Colonic mucosa (tissue), 4 donors: ENCODE measurements around the gene UBALD1. TPM values are rescaled to one million over a fixed set of nuclear protein-coding genes. Genes with fewer than 3 reads are reported as not detected.

ENCODE experiments used
- DNase-seq: peaks from one replicate; pipeline ENCODE4 v3.0.0-alpha.2; 2020
- H3K27ac ChIP-seq: fragments of 200-600 bp; one replicate; pipeline ENCODE4 v1.8.0; 2021
- H3K27me3 ChIP-seq: fragments of 200-600 bp; one replicate; pipeline ENCODE4 v1.8.0; 2021
- H3K36me3 ChIP-seq: fragments of 200-600 bp; one replicate; pipeline ENCODE4 v1.8.0; 2021
- H3K4me1 ChIP-seq: fragments of 200-600 bp; one replicate; pipeline ENCODE4 v1.8.0; 2021; ENCODE audit warnings: mild to moderate bottlenecking
- H3K4me3 ChIP-seq: fragments of 200-600 bp; one replicate; pipeline ENCODE4 v1.8.0; 2021
- H3K9ac ChIP-seq, 2 donors: one replicate each; pipeline ENCODE4 v1.7.0; 2013; ENCODE audit warnings: control low read depth in 2 of 2, low read depth in 2 of 2, low read length in 2 of 2
- H3K9me3 ChIP-seq: fragments of 200-600 bp; one replicate; pipeline ENCODE4 v1.8.0; 2021
- CTCF ChIP-seq: fragments of 200-600 bp; IDR thresholded peaks from one replicate; pipeline ENCODE4 v1.8.0; 2022; ENCODE audit warnings: antibody characterized with exemption, mild to moderate bottlenecking
- intact Hi-C: fragments of 100-400 bp; cut with DNase I; formaldehyde crosslinking; loops from one replicate; pipeline ENCODE4 v1.14.1; 2022
- total RNA-seq, 2 donors: library from RNA; stranded (reverse); fragmentation: NEBNext Ultra II Directional in 1 of 2; extraction: Animal tissue kit (Norgen Biotek cat#: 25700) in 1 of 2; gene quantifications; one replicate each; pipeline ENCODE4 v1.2.1, GENCODE V29; 2021
- donor health status: healthy.
- donor health status: DM: no; HTN: no; CAD: no.
- donor health status: DM: no; HTN: no; CAD: no.

The UBALD1 gene
- total RNA-seq, 2 donors from 2014 or later = 19.4 to 20.2 TPM

- H3K27me3 ChIP-seq = no peaks in the 10 kb centered on the region
- no peak overlapping the region for H3K27ac ChIP-seq
- H3K36me3 ChIP-seq = no peaks in the 10 kb centered on the region
- intact Hi-C loops = no loop called here
- H3K9ac ChIP-seq = no peak overlapping the region
- no peak for TF ChIP-seq CTCF
- H3K9me3 ChIP-seq = no peaks in the 10 kb centered on the region
- no peak overlapping the region for H3K4me3 ChIP-seq
- no peaks in the 10 kb centered on the region for H3K4me1 ChIP-seq
- no peak for DNase-seq
Observed at GRCh38 chr16:4588386-4588785, 26.3 kb downstream of the UBALD1 start.

GRCh38 chr16:4586291-4586690 lies 28.4 kb downstream of the UBALD1 start:
- Histone ChIP-seq H3K4me1 (no peaks in the 10 kb centered on the region), H3K9me3 (no peaks in the 10 kb centered on the region), H3K4me3 (no peak overlapping the region), H3K27ac (no peak overlapping the region), H3K36me3 (no peaks in the 10 kb centered on the region), H3K27me3 (no peaks in the 10 kb centered on the region), H3K9ac (no peak overlapping the region)
- intact Hi-C loops = no loop called here
- TF ChIP-seq CTCF = no peak
- no peak for DNase-seq

GRCh38 chr16:4583906-4584305 lies 30.8 kb downstream of the UBALD1 start:
- H3K27ac ChIP-seq = no peak overlapping the region
- H3K4me1 ChIP-seq = no peaks in the 10 kb centered on the region
- H3K27me3 ChIP-seq = no peaks in the 10 kb centered on the region
- DNase-seq = no peak
- no peaks in the 10 kb centered on the region for H3K9me3 ChIP-seq
- no peak for TF ChIP-seq CTCF
- no peak overlapping the region for H3K9ac ChIP-seq
- no peak overlapping the region for H3K4me3 ChIP-seq
- H3K36me3 ChIP-seq = no peaks in the 10 kb centered on the region
- intact Hi-C loops = no loop called here

- no peaks in the 10 kb centered on the region for H3K9me3 ChIP-seq
- no peak overlapping the region for H3K27ac ChIP-seq
- H3K27me3 ChIP-seq = no peaks in the 10 kb centered on the region
- TF ChIP-seq CTCF = no peak
- H3K36me3 ChIP-seq = no peaks in the 10 kb centered on the region
- intact Hi-C loops = no loop called here
- DNase-seq = no peak
- no peak overlapping the region for H3K9ac ChIP-seq
- H3K4me3 ChIP-seq = no peak overlapping the region
- no peaks in the 10 kb centered on the region for H3K4me1 ChIP-seq
Observed at GRCh38 chr16:4580250-4580649, 34.4 kb downstream of the UBALD1 start.

- no peak overlapping the region for H3K4me3 ChIP-seq
- no peaks in the 10 kb centered on the region for H3K27me3 ChIP-seq
- no peak overlapping the region for H3K9ac ChIP-seq
- TF ChIP-seq CTCF = no peak
- H3K27ac ChIP-seq = no peak overlapping the region
- no peaks in the 10 kb centered on the region for H3K4me1 ChIP-seq
- intact Hi-C loops = no loop called here
- no peaks in the 10 kb centered on the region for H3K36me3 ChIP-seq
- DNase-seq = no peak
- no peaks in the 10 kb centered on the region for H3K9me3 ChIP-seq
Observed at GRCh38 chr16:4578961-4579530, 35.6 kb downstream of the UBALD1 start.
